RWPE2 (cell line): ENCODE results near the gene PRKACA.

Source experiments
- ATAC-seq: fragments of 200-7000 bp; cut with Tn5 transposase; 3 replicates; pipeline ENCODE4 v1.9.1; 2021; ENCODE audit warnings: low read depth
- DNase-seq: peaks from one replicate; pipeline ENCODE4 v3.0.0-alpha.2; 2020; ENCODE audit warnings: low spot score
- H3K27ac ChIP-seq: fragments of 450-650 bp; 2 replicates; pipeline ENCODE4 v1.5.1; 2017; ENCODE audit warnings: mild to moderate bottlenecking; ENCODE audit not compliant: poor library complexity, severe bottlenecking
- H3K27me3 ChIP-seq: fragments of 250-450 bp; sonication (Bioruptor Pico); 2 replicates; pipeline ENCODE4 v1.5.1; 2021; ENCODE audit warnings: mild to moderate bottlenecking, moderate library complexity; ENCODE audit not compliant: insufficient read depth, poor library complexity, severe bottlenecking
- H3K36me3 ChIP-seq: fragments of 250-450 bp; sonication (Bioruptor Pico); 2 replicates; pipeline ENCODE4 v1.5.1; 2020; ENCODE audit warnings: low read depth, mild to moderate bottlenecking, moderate library complexity
- H3K4me1 ChIP-seq: fragments of 250-450 bp; sonication (Bioruptor Pico); 2 replicates; pipeline ENCODE4 v1.5.1; 2021; ENCODE audit warnings: mild to moderate bottlenecking, moderate library complexity; ENCODE audit not compliant: insufficient read depth, poor library complexity, severe bottlenecking
- H3K4me3 ChIP-seq: fragments of 250-450 bp; sonication (Bioruptor Pico); 2 replicates; pipeline ENCODE4 v1.5.1; 2021; ENCODE audit warnings: mild to moderate bottlenecking, moderate library complexity; ENCODE audit not compliant: severe bottlenecking
- H3K9me3 ChIP-seq: fragments of 250-450 bp; sonication (Bioruptor Pico); 2 replicates; pipeline ENCODE4 v1.5.1; 2021; ENCODE audit warnings: mild to moderate bottlenecking, moderate library complexity; ENCODE audit not compliant: severe bottlenecking
- CTCF ChIP-seq: fragments of 450-650 bp; IDR thresholded peaks from one replicate; pipeline ENCODE4 v1.5.1; 2017; ENCODE audit warnings: mild to moderate bottlenecking, moderate library complexity; ENCODE audit not compliant: poor library complexity, severe bottlenecking

PRKACA gene

GRCh38 chr19:14063105-14063504, 54.5 kb downstream of the PRKACA start:
- TF ChIP-seq CTCF: no peak
- H3K4me1 ChIP-seq: no peaks in the 10 kb centered on the region
- no peak for ATAC-seq

GRCh38 chr19:14062558-14062855, 55.1 kb downstream of the PRKACA start:
- no peak overlapping the region for H3K27ac ChIP-seq
- no peak overlapping the region for H3K4me3 ChIP-seq
- no peak for ATAC-seq
- H3K9me3 ChIP-seq: no peaks in the 10 kb centered on the region
- no peaks in the 10 kb centered on the region for H3K36me3 ChIP-seq
- DNase-seq: no peak
- H3K27me3 ChIP-seq: peaks cover 16% of the 10 kb centered on the region
- no peaks in the 10 kb centered on the region for H3K4me1 ChIP-seq
- TF ChIP-seq CTCF: no peak

More at GRCh38 chr19:14063105-14063504, 54.5 kb downstream of the PRKACA start:
- DNase-seq: no peak
- no peaks in the 10 kb centered on the region for H3K36me3 ChIP-seq
- no peak overlapping the region for H3K4me3 ChIP-seq
- no peaks in the 10 kb centered on the region for H3K9me3 ChIP-seq
- H3K27ac ChIP-seq: no peak overlapping the region
- H3K27me3 ChIP-seq: peaks cover 12% of the 10 kb centered on the region

- Histone ChIP-seq H3K9me3 (no peaks in the 10 kb centered on the region), H3K27ac (no peak within 1 kb of the TSS), H3K4me1 (no peaks in the 10 kb centered on the region), H3K4me3 (no peak within 1 kb of the TSS), H3K36me3 (no peaks in the 10 kb centered on the region), H3K27me3 (peaks cover 16% of the 10 kb centered on the region)
- DNase-seq (no peak), ATAC-seq (no peak)
- no peak for TF ChIP-seq CTCF
Observed at GRCh38 chr19:14061751-14062557, 55.6 kb downstream of the PRKACA start, which contains the start of gene PALM3. Gene PALM3 (minus strand): TSS chr19:14062076. CDS start chr19:14061980, 96 bp downstream.

GRCh38 chr19:14061081-14061749, 56.3 kb downstream of the PRKACA start:
- Histone ChIP-seq H3K27ac (no peak overlapping the region), H3K27me3 (peaks cover 16% of the 10 kb centered on the region), H3K4me1 (no peaks in the 10 kb centered on the region), H3K9me3 (no peaks in the 10 kb centered on the region), H3K4me3 (no peak overlapping the region), H3K36me3 (no peaks in the 10 kb centered on the region)
- ATAC-seq (no peak), DNase-seq (no peak)
- no peak for TF ChIP-seq CTCF

GRCh38 chr19:14059652-14060155, 57.9 kb downstream of the PRKACA start:
- Histone ChIP-seq H3K4me3 (no peak overlapping the region), H3K4me1 (no peaks in the 10 kb centered on the region), H3K9me3 (no peaks in the 10 kb centered on the region), H3K27me3 (peaks cover 16% of the 10 kb centered on the region), H3K27ac (no peak overlapping the region), H3K36me3 (no peaks in the 10 kb centered on the region)
- ATAC-seq (no peak), DNase-seq (no peak)
- no peak for TF ChIP-seq CTCF
